ENCODE data around the gene NAA25. TPM values are rescaled to one million over a fixed set of nuclear protein-coding genes. Genes with fewer than 3 reads are reported as not detected.
A peak's percentile ranks its signal among the peaks of the same experiment; 100 is the strongest.

The NAA25 gene
- total and polyA plus RNA-seq, 3 donors from 2014 or later, result 15.2 to 31.8 (median 28.2) TPM

GRCh38 chr12:112023759-112024396 lies 84.7 kb downstream of the NAA25 start:
- H3K4me1 ChIP-seq, result no peaks in the 10 kb centered on the region
- 74 to 86% methylated on average over 4 of the region's 4 CpGs for WGBS, 2 donors
- no peak for TF ChIP-seq POLR2A (IDR thresholded peaks at IDR 0.05)
- TF ChIP-seq CTCF (IDR thresholded peaks at IDR 0.05), result no peak
- intact Hi-C loops (cut with DNase I; ENCODE audit: low total_unique reads), result no loop called here
- H3K36me3 ChIP-seq (ENCODE audit: low read depth, missing control alignments), result no peaks in the 10 kb centered on the region
- H3K9me3 ChIP-seq, result no peaks in the 10 kb centered on the region
- H3K27ac ChIP-seq, result no peak overlapping the region
- DNase-seq, result no peak
- no peaks in the 10 kb centered on the region for H3K27me3 ChIP-seq
- H3K4me3 ChIP-seq, result no peak overlapping the region

DNA sequence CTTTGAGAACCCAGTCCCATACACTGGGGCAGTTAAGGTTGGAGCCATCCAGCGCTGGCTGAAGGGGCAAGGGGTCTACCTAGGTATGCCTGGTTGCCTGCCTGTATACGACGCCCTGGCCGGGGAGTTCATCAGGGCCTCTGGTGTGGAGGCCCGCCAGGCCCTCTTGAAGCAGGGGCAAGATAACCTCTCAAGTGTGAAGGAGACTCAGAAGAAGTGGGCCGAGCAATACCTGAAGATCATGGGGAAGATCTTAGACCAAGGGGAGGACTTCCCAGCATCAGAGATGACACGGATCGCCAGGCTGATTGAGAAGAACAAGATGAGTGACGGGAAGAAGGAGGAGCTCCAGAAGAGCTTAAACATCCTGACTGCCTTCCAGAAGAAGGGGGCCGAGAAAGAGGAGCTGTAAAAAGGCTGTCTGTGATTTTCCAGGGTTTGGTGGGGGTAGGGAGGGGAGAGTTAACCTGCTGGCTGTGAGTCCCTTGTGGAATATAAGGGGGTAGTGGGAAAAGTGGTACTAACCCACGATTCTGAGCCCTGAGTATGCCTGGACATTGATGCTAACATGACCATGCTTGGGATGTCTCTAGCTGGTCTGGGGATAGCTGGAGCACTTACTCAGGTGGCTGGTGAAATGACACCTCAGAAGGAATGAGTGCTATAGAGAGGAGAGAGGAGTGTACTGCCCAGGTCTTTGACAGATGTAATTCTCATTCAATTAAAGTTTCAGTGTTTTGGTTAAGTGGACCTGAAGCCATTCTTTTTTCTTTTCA lies 86.2 kb downstream of the NAA25 start:
- Histone ChIP-seq H3K36me3 (ENCODE audit: low read depth, missing control alignments) (no peaks in the 10 kb centered on the region), H3K27ac (no peak overlapping the region), H3K4me1 (peaks cover 4% of the 10 kb centered on the region), H3K27me3 (no peaks in the 10 kb centered on the region), H3K4me3 (no peak overlapping the region), H3K9me3 (no peaks in the 10 kb centered on the region)
- TF ChIP-seq POLR2A (IDR thresholded peaks at IDR 0.05) (no peak), CTCF (IDR thresholded peaks at IDR 0.05) (no peak)
- no peak for DNase-seq
- 89 to 91% methylated on average over 8 to 11 of the region's 11 CpGs for WGBS, 2 donors
- intact Hi-C loops (cut with DNase I; ENCODE audit: low total_unique reads), result no loop called here

DNA sequence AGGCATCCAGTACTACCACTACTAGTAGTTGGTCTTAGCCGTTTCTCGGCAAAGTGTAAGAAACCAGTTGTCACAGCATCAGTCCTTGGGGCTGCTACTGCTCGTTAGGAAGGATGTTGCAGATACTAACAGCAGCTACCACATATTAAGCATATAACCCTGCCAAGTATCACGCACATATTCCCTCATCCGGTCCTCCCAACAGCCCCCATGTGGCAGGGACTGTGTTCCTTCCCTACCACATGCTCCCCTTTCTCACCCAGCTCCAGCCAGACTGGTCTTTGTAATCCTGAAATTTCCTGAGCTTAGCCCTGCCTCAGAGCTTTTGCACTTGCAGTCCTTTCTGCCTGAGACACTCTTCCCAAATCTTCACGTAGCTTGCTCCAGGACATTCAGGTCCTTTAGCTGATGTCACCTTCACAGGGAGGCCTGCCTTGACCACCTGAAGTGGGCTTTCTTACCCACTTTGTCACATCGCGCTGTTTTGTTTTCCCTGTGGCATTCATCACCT lies 87.6 kb downstream of the NAA25 start:
- DNase-seq, result no peak
- Histone ChIP-seq H3K36me3 (ENCODE audit: low read depth, missing control alignments) (no peaks in the 10 kb centered on the region), H3K4me3 (no peak overlapping the region), H3K4me1 (peaks cover 9% of the 10 kb centered on the region), H3K27ac (no peak overlapping the region), H3K9me3 (no peaks in the 10 kb centered on the region), H3K27me3 (no peaks in the 10 kb centered on the region)
- intact Hi-C loops (cut with DNase I; ENCODE audit: low total_unique reads), result no loop called here
- TF ChIP-seq POLR2A (IDR thresholded peaks at IDR 0.05) (no peak), CTCF (IDR thresholded peaks at IDR 0.05) (no peak)
- 91 to 92% methylated on average over 8 of the region's 8 CpGs for WGBS, 2 donors

DNA sequence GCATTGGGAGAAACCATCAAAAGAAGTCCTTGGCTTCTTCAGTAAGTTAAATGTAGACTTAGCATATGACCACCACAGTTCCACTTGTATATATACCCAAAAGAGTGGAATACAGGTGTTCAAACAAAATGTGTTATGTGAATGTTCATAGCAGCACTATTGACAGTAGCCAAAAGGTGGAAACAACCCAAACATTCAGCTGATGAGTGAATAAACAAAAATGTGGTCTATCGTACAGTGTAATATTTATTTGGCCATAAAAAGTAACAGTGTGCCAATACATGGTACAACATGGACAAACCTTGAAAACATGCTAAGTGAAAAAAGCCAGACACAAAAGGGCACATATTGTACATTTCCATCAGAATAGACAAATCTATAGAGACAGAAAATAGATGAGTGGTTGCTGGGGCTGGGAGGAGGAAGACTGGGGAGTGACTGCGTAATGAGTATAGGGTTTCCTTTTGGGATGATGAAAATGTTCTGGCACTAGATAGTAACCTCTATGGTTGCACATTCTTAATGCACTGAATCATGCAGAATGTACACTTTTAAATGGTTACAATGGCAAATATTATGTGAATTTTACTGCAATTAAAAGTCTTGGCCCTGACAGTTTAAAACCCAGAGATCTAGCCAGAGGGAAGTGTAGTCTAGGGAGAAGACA lies 89.9 kb downstream of the NAA25 start:
- Histone ChIP-seq H3K27ac (peak overlapping the region in 1 of 2 donors; percentile 42), H3K36me3 (ENCODE audit: low read depth, missing control alignments) (no peaks in the 10 kb centered on the region), H3K27me3 (no peaks in the 10 kb centered on the region), H3K4me3 (no peak overlapping the region), H3K9me3 (no peaks in the 10 kb centered on the region), H3K4me1 (peaks cover 16% of the 10 kb centered on the region)
- DNase-seq, result no peak
- 75 to 82% methylated on average over 2 of the region's 2 CpGs for WGBS, 2 donors
- intact Hi-C loops (cut with DNase I; ENCODE audit: low total_unique reads), result no loop called here
- TF ChIP-seq POLR2A (IDR thresholded peaks at IDR 0.05), result no peak
- TF ChIP-seq CTCF (IDR thresholded peaks at IDR 0.05), result no peak
